IMR-90 (cell line): ENCODE data around the gene ZNF425. TPM values are rescaled to one million over a fixed set of nuclear protein-coding genes. Genes with fewer than 3 reads are reported as not detected.

Source experiments
- ATAC-seq: fragments of 200-7000 bp; cut with Tn5 transposase; 2 replicates; pipeline ENCODE4 v1.9.1; 2020; ENCODE audit warnings: low read depth, mild to moderate bottlenecking, moderate library complexity
- BruUV-seq: library from RNA; stranded (reverse); fragments of 400-500 nt; replicated peaks from 2 replicates; lab custom pipeline; 2021; lab: Mats Ljungman, UMichigan
- CTCF ChIA-PET: fragments of 300-600 bp; formaldehyde crosslinking; extraction: SDS; loops from one replicate; lab custom pipeline; 2021; ENCODE audit warnings: antibody characterized with exemption; lab: Yijun Ruan, JAX
- POLR2A ChIA-PET: fragments of 300-600 bp; sonication (Branson Sonifier 250); formaldehyde crosslinking; loops from one replicate; lab custom pipeline; 2022; ENCODE audit warnings: antibody characterized with exemption; ENCODE audit not compliant: unreplicated experiment; lab: Charles Lee
- DNase-seq: peaks from one replicate; pipeline ENCODE4 v3.0.0; 2013
- H2AFZ ChIP-seq: replicated peaks from 2 replicates; pipeline ENCODE3; 2013; ENCODE audit warnings: low read length, mild to moderate bottlenecking; ENCODE audit not compliant: poor library complexity
- H2AK5ac ChIP-seq: 2 replicates; pipeline ENCODE4 v1.6.1; 2013; ENCODE audit warnings: low read depth, low read length, inconsistent platforms
- H2AK9ac ChIP-seq: replicated peaks from 2 replicates; pipeline ENCODE3; 2013; ENCODE audit warnings: mild to moderate bottlenecking, low read depth, low read length, moderate library complexity; ENCODE audit not compliant: poor library complexity
- H2BK120ac ChIP-seq: 2 replicates; pipeline ENCODE4 v1.6.1; 2013; ENCODE audit warnings: low read depth, low read length, inconsistent platforms
- H2BK15ac ChIP-seq: 3 replicates; pipeline ENCODE4 v1.6.1; 2013; ENCODE audit warnings: low read depth, low read length, inconsistent platforms
- H2BK20ac ChIP-seq: 2 replicates; pipeline ENCODE4 v1.6.1; 2013; ENCODE audit warnings: low read depth, mild to moderate bottlenecking, inconsistent platforms, low read length, moderate library complexity
- H2BK5ac ChIP-seq: 2 replicates; pipeline ENCODE4 v1.6.1; 2013; ENCODE audit warnings: mild to moderate bottlenecking, low read depth, low read length, inconsistent platforms; ENCODE audit not compliant: poor library complexity, severe bottlenecking
- H3K14ac ChIP-seq: replicated peaks from 2 replicates; pipeline ENCODE4 v1.6.1; 2013; ENCODE audit warnings: low read depth, low read length, inconsistent platforms
- H3K18ac ChIP-seq: 2 replicates; pipeline ENCODE4 v1.6.1; 2013; ENCODE audit warnings: low read depth, low read length, control low read depth
- H3K23ac ChIP-seq: 2 replicates; pipeline ENCODE4 v1.6.1; 2013; ENCODE audit warnings: low read depth, low read length, inconsistent platforms
- H3K27ac ChIP-seq: 2 replicates; pipeline ENCODE4 v1.5.1; 2013; ENCODE audit warnings: mild to moderate bottlenecking, control low read depth, low read length; ENCODE audit not compliant: insufficient read depth
- H3K27me3 ChIP-seq: 2 replicates; pipeline ENCODE4 v1.6.1; 2013; ENCODE audit warnings: low read length; ENCODE audit not compliant: control insufficient read depth, insufficient read depth
- H3K36me3 ChIP-seq: 2 replicates; pipeline ENCODE4 v1.6.1; 2013; ENCODE audit warnings: low read length, mixed read lengths; ENCODE audit not compliant: control insufficient read depth, insufficient read depth
- H3K4ac ChIP-seq: 2 replicates; pipeline ENCODE4 v1.6.1; 2013; ENCODE audit warnings: low read depth, low read length, inconsistent platforms
- H3K4me1 ChIP-seq: 2 replicates; pipeline ENCODE4 v1.6.1; 2013; ENCODE audit warnings: low read length, mixed read lengths; ENCODE audit not compliant: control insufficient read depth, insufficient read depth
- H3K4me2 ChIP-seq: 2 replicates; pipeline ENCODE4 v1.6.1; 2013; ENCODE audit warnings: low read depth, mild to moderate bottlenecking, control low read depth, low read length, moderate library complexity
- H3K4me3 ChIP-seq: 2 replicates; pipeline ENCODE4 v1.5.1; 2013; ENCODE audit warnings: low read depth, mild to moderate bottlenecking, control low read depth, low read length, moderate library complexity; ENCODE audit not compliant: insufficient read depth
- H3K56ac ChIP-seq: 2 replicates; pipeline ENCODE4 v1.6.1; 2013; ENCODE audit warnings: low read length, inconsistent platforms; ENCODE audit not compliant: insufficient read depth; ENCODE audit errors: extremely low read depth
- H3K79me1 ChIP-seq, 2 experiments: 2 replicates each; pipeline ENCODE4 v1.6.1; 2013; ENCODE audit warnings: low read length in 2 of 2, inconsistent platforms in 1 of 2, low read depth in 1 of 2
- H3K9ac ChIP-seq: 2 replicates; pipeline ENCODE4 v1.6.1; 2013; ENCODE audit warnings: low read depth, low read length, control low read depth
- H3K9me1 ChIP-seq: 2 replicates; pipeline ENCODE4 v1.6.1; 2013; ENCODE audit warnings: low read length, inconsistent platforms; ENCODE audit not compliant: insufficient read depth
- H3K9me3 ChIP-seq: 2 replicates; pipeline ENCODE4 v1.6.1; 2013; ENCODE audit warnings: low read length; ENCODE audit not compliant: control insufficient read depth, insufficient read depth
- H4K20me1 ChIP-seq: 2 replicates; pipeline ENCODE4 v1.6.1; 2013; ENCODE audit warnings: low read length, inconsistent platforms; ENCODE audit not compliant: insufficient read depth
- H4K5ac ChIP-seq: 2 replicates; pipeline ENCODE4 v1.6.1; 2013; ENCODE audit warnings: mild to moderate bottlenecking, low read depth, low read length, control low read depth
- H4K8ac ChIP-seq, 2 experiments: 2 replicates each; pipeline ENCODE4 v1.6.1; 2013; ENCODE audit warnings: low read depth in 2 of 2, low read length in 2 of 2, control low read depth in 1 of 2, inconsistent platforms in 1 of 2
- H4K91ac ChIP-seq: 2 replicates; pipeline ENCODE4 v1.6.1; 2013; ENCODE audit warnings: low read depth, low read length, inconsistent platforms; ENCODE audit not compliant: insufficient read depth
- FOS ChIP-seq: fragments of 150-350 bp; IDR thresholded peaks from 2 replicates; pipeline ENCODE4 v1.6.1; 2016; ENCODE audit warnings: low read depth, low read length
- MAZ ChIP-seq: IDR thresholded peaks from 2 replicates; pipeline ENCODE4 v1.6.1; 2012; ENCODE audit warnings: low read depth, mild to moderate bottlenecking, low read length, improper control_type of control experiment, moderate library complexity, borderline replicate concordance
- MXI1 ChIP-seq: IDR thresholded peaks from 2 replicates; pipeline ENCODE4 v1.6.1; 2012; ENCODE audit warnings: low read depth, mild to moderate bottlenecking, low read length, moderate library complexity, borderline replicate concordance
- NFE2L2 ChIP-seq: fragments of 150-350 bp; IDR thresholded peaks from 2 replicates; pipeline ENCODE4 v1.6.1; 2016; ENCODE audit warnings: low read depth, mild to moderate bottlenecking, low read length
- POLR2A ChIP-seq: IDR thresholded peaks from 2 replicates; pipeline ENCODE4 v1.6.1; 2012; ENCODE audit warnings: mild to moderate bottlenecking, low read depth, low read length
- RCOR1 ChIP-seq: IDR thresholded peaks from 2 replicates; pipeline ENCODE4 v1.6.1; 2012; ENCODE audit warnings: mild to moderate bottlenecking, low read length, improper control_type of control experiment; ENCODE audit not compliant: insufficient replicate concordance
- WGBS, 2 experiments: methylation state at CpG; one replicate each; pipeline versions ENCODE4 v1.1.5 to v1.1.7; 2013; ENCODE audit warnings: missing lambda C conversion rate in 2 of 2; ENCODE audit not compliant: insufficient read length in 1 of 2; ENCODE audit errors: extremely low coverage in 2 of 2; 5-methylcytosine and 5-hydroxymethylcytosine counted together
- dilution Hi-C: fragments of 300-500 bp; cut with HindIII; formaldehyde crosslinking; loops from one replicate; pipeline ENCODE4 v1.14.3; 2018; ENCODE audit warnings: low sequenced_read_pairs; ENCODE audit not compliant: unreplicated experiment
- in situ Hi-C: fragments of 300-500 bp; cut with MboI; formaldehyde crosslinking; loops from 3 replicates; pipeline ENCODE4 v1.14.3; 2019; ENCODE audit warnings: low sequenced_read_pairs, inconsistent platforms, mixed read lengths
- intact Hi-C: fragments of 100-400 bp; cut with micrococcal nuclease; formaldehyde crosslinking; loops from 2 replicates; pipeline ENCODE4 v1.10.0; 2022
- polyA plus RNA-seq, 3 experiments: library from polyadenylated mRNA; depleted of rRNA; stranded (reverse); fragments of >200 nt; gene quantifications; 2 replicates each; pipeline ENCODE4 v1.2.3, GENCODE V29; 2012; ENCODE audit warnings: low replicate concordance in 1 of 3
- total RNA-seq: library from RNA; depleted of rRNA; stranded (reverse); fragments of >200 nt; gene quantifications from 2 replicates; pipeline ENCODE4 v1.2.3, GENCODE V29; 2012
- TF ChIP-seq, protein P1 (sequence below): fragments of 150-350 bp; IDR thresholded peaks from 2 replicates; pipeline ENCODE4 v1.6.1; 2017; ENCODE audit warnings: mild to moderate bottlenecking, antibody characterized with exemption, low read length, low read depth
- TF ChIP-seq, protein P2 (sequence below): conservative IDR thresholded peaks from 2 replicates; pipeline ENCODE4 v1.5.1; 2012; ENCODE audit warnings: mild to moderate bottlenecking, low read depth, low read length, improper control_type of control experiment

The ZNF425 gene
- total and polyA plus RNA-seq, 2 of the 4 experiments (the other 2 are of a cell fraction), result 1.2 to 2.3 TPM

DNA sequence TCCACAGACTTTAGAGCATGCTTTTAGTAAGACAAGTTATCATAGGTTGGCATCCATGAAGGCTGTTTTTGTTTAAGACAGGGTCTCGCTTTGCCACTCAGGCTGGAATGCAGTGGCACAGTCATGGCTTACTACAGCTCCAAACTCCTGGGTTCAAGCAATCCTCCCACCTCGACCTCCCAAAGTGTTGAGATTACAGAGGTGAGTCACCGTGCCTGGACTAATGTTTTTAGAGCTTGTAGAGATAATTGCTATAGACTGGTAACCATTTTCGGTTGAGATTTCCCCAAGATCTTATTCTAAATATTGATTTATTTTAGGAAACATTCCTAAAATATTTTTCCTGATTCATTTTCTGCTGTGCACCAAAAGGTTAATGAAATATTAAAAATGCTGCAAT lies 15.8 kb upstream of the ZNF425 start:
- TF ChIP-seq POLR2A, result no peak
- no peak for TF ChIP-seq RCOR1
- no peak for TF ChIP-seq MXI1
- TF ChIP-seq, protein P1, sequence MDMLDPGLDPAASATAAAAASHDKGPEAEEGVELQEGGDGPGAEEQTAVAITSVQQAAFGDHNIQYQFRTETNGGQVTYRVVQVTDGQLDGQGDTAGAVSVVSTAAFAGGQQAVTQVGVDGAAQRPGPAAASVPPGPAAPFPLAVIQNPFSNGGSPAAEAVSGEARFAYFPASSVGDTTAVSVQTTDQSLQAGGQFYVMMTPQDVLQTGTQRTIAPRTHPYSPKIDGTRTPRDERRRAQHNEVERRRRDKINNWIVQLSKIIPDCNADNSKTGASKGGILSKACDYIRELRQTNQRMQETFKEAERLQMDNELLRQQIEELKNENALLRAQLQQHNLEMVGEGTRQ, result no peak
- TF ChIP-seq, protein P2, sequence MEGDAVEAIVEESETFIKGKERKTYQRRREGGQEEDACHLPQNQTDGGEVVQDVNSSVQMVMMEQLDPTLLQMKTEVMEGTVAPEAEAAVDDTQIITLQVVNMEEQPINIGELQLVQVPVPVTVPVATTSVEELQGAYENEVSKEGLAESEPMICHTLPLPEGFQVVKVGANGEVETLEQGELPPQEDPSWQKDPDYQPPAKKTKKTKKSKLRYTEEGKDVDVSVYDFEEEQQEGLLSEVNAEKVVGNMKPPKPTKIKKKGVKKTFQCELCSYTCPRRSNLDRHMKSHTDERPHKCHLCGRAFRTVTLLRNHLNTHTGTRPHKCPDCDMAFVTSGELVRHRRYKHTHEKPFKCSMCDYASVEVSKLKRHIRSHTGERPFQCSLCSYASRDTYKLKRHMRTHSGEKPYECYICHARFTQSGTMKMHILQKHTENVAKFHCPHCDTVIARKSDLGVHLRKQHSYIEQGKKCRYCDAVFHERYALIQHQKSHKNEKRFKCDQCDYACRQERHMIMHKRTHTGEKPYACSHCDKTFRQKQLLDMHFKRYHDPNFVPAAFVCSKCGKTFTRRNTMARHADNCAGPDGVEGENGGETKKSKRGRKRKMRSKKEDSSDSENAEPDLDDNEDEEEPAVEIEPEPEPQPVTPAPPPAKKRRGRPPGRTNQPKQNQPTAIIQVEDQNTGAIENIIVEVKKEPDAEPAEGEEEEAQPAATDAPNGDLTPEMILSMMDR, result no peak
- TF ChIP-seq FOS, result no peak
- TF ChIP-seq MAZ, result no peak
- no peak for TF ChIP-seq NFE2L2
- dilution Hi-C loops, result no loop called here
- Histone ChIP-seq H3K79me1 (peaks cover 0 to 3% of the 10 kb centered on the region in 2 experiments; a peak in 1 of 4 replicates), H2BK15ac (no peak overlapping the region), H2AK5ac (no peak overlapping the region), H4K8ac (no peak overlapping the region), H4K5ac (no peak overlapping the region), H2BK120ac (no peak overlapping the region), H2AK9ac (no peak overlapping the region), H3K14ac (no peak overlapping the region), H3K27me3 (no peaks in the 10 kb centered on the region), H3K4me1 (no peaks in the 10 kb centered on the region), H2BK20ac (no peak overlapping the region), H3K56ac (no peak overlapping the region), H3K9me1 (0 out of 2 replicates have a peak, but pooled peaks cover 4% of the 10 kb centered on the region), H3K9ac (no peak overlapping the region), H3K36me3 (no peaks in the 10 kb centered on the region), H4K91ac (no peak overlapping the region), H4K20me1 (no peaks in the 10 kb centered on the region), H3K4me2 (no peak overlapping the region), H3K9me3 (no peaks in the 10 kb centered on the region), H2AFZ (no peak overlapping the region), H3K23ac (no peak overlapping the region), H2BK5ac (no peak overlapping the region), H3K18ac (no peak overlapping the region), H3K4me3 (no peak overlapping the region), H3K27ac (no peak overlapping the region), H3K4ac (no peak overlapping the region)
- no TSS peak for BruUV-seq
- in situ Hi-C loops, result no loop called here
- intact Hi-C loops, result no loop called here
- ATAC-seq, result no peak
- ChIA-PET POLR2A (no interaction called here), CTCF (no interaction called here)
- no CpG with 5 or more reads among the region's 4 CpGs for WGBS, 2 experiments
- DNase-seq, result no peak
